HK-2 (cell line): Measurements from ENCODE around the gene VEPH1.

ENCODE experiments used
- DNase-seq: peaks from one replicate; pipeline ENCODE4 v3.0.0-alpha.2; 2018; ENCODE audit not compliant: unreplicated experiment

VEPH1 gene

GRCh38 chr3:157477441-157477840 is 25.8 kb downstream of the VEPH1 start:
- no peak for DNase-seq

GRCh38 chr3:157475921-157476414 is 27.2 kb downstream of the VEPH1 start:
- no peak for DNase-seq

GRCh38 chr3:157472648-157473047 is 30.6 kb downstream of the VEPH1 start:
- DNase-seq = no peak

GRCh38 chr3:157471064-157471463 is 32.2 kb downstream of the VEPH1 start:
- no peak for DNase-seq

- no peak for DNase-seq
These were observed 33.5 kb downstream of the VEPH1 start for GRCh38 chr3:157469561-157470294.

- no peak for DNase-seq
These were observed 36.0 kb downstream of the VEPH1 start for GRCh38 chr3:157467200-157467599.

- no peak for DNase-seq
These were observed 37.5 kb downstream of the VEPH1 start for GRCh38 chr3:157465741-157466140.

- DNase-seq = no peak
These were observed 38.9 kb downstream of the VEPH1 start for GRCh38 chr3:157464321-157464720.

GRCh38 chr3:157463816-157464215 is 39.4 kb downstream of the VEPH1 start:
- DNase-seq = no peak

GRCh38 chr3:157460253-157460652 is 43.0 kb downstream of the VEPH1 start:
- no peak for DNase-seq

GRCh38 chr3:157459706-157460105 is 43.5 kb downstream of the VEPH1 start:
- DNase-seq = no peak

GRCh38 chr3:157453824-157454223 is 49.4 kb downstream of the VEPH1 start:
- DNase-seq = no peak

- no peak for DNase-seq
These were observed 51.1 kb downstream of the VEPH1 start for GRCh38 chr3:157452097-157452496.

GRCh38 chr3:157447026-157447694 is 56.1 kb downstream of the VEPH1 start:
- DNase-seq = no peak

GRCh38 chr3:157445857-157446256 is 57.4 kb downstream of the VEPH1 start:
- no peak for DNase-seq

GRCh38 chr3:157444797-157445184 is 58.4 kb downstream of the VEPH1 start:
- no peak for DNase-seq

GRCh38 chr3:157443905-157444796 is 59.1 kb downstream of the VEPH1 start:
- no peak for DNase-seq

- no peak for DNase-seq
These were observed 60.5 kb downstream of the VEPH1 start for GRCh38 chr3:157442729-157443128.

GRCh38 chr3:157441102-157441624 is 62.1 kb downstream of the VEPH1 start:
- DNase-seq = no peak

- no peak for DNase-seq
These were observed 65.0 kb downstream of the VEPH1 start for GRCh38 chr3:157438194-157438730.

- DNase-seq = peak; percentile 72
These were observed 66.5 kb downstream of the VEPH1 start, which contains the start of gene PTX3 for GRCh38 chr3:157436583-157437291. PTX3 (plus strand) TSS chr3:157436850; CDS start chr3:157436934, 84 bp downstream.
